GM20431 (cell line): ENCODE data around the gene GATA6.
"Not testable (repeated sequence)": the region's sequence is repeated elsewhere in the genome, so short reads cannot be mapped to it uniquely, and the experiment has no call there.

ENCODE experiments used
- in situ Hi-C: fragments of 300-500 bp; cut with MseI, MboI; formaldehyde crosslinking; loops from one replicate; pipeline ENCODE4 v1.15.0; 2020; ENCODE audit warnings: low sequenced_read_pairs; ENCODE audit not compliant: unreplicated experiment

GATA6 gene

GRCh38 chr18:22179174-22179573 lies 9.8 kb downstream of the GATA6 start:
- in situ Hi-C loops, result no loop called here

- in situ Hi-C loops, result no loop called here
Observed at GRCh38 chr18:22179631-22180030, 10.2 kb downstream of the GATA6 start.

- in situ Hi-C loops, result no loop called here
Observed at GRCh38 chr18:22180722-22181121, 11.3 kb downstream of the GATA6 start.

GRCh38 chr18:22182884-22183697 lies 13.7 kb downstream of the GATA6 start:
- in situ Hi-C loops, result no loop called here

- in situ Hi-C loops, result no loop called here
Observed at GRCh38 chr18:22183698-22184170, 14.3 kb downstream of the GATA6 start.

- in situ Hi-C loops, result not testable (repeated sequence)
Observed at GRCh38 chr18:22184573-22184972, 15.2 kb downstream of the GATA6 start.

- in situ Hi-C loops, result no loop called here
Observed at GRCh38 chr18:22185273-22185672, 15.9 kb downstream of the GATA6 start.

- in situ Hi-C loops, result no loop called here
Observed at GRCh38 chr18:22185771-22186386, 16.5 kb downstream of the GATA6 start.

- in situ Hi-C loops, result no loop called here
Observed at GRCh38 chr18:22186484-22186971, 17.1 kb downstream of the GATA6 start.

GRCh38 chr18:22188559-22189267 lies 19.3 kb downstream of the GATA6 start:
- in situ Hi-C loops, result no loop called here

GRCh38 chr18:22189449-22190166 lies 20.2 kb downstream of the GATA6 start:
- in situ Hi-C loops, result no loop called here

GRCh38 chr18:22191346-22191695 lies 21.9 kb downstream of the GATA6 start:
- in situ Hi-C loops, result no loop called here

GRCh38 chr18:22191923-22192322 lies 22.5 kb downstream of the GATA6 start:
- in situ Hi-C loops, result no loop called here

- in situ Hi-C loops, result no loop called here
Observed at GRCh38 chr18:22193466-22193865, 24.1 kb downstream of the GATA6 start.

- in situ Hi-C loops, result no loop called here
Observed at GRCh38 chr18:22194151-22194598, 24.8 kb downstream of the GATA6 start.

- in situ Hi-C loops, result no loop called here
Observed at GRCh38 chr18:22195052-22195451, 25.7 kb downstream of the GATA6 start.

GRCh38 chr18:22196943-22197342 lies 27.6 kb downstream of the GATA6 start:
- in situ Hi-C loops, result not testable (repeated sequence)

GRCh38 chr18:22197668-22198067 lies 28.3 kb downstream of the GATA6 start:
- in situ Hi-C loops, result no loop called here

GRCh38 chr18:22198163-22198562 lies 28.8 kb downstream of the GATA6 start:
- in situ Hi-C loops, result no loop called here

GRCh38 chr18:22199005-22199404 lies 29.6 kb downstream of the GATA6 start:
- in situ Hi-C loops, result no loop called here
